ENCODE measurements around the gene MTFP1. TPM values are rescaled to one million over a fixed set of nuclear protein-coding genes. Genes with fewer than 3 reads are reported as not detected.

The MTFP1 gene
- total RNA-seq, 1 donor from 2014 or later, result 10.2 TPM

Other genes with a start within 250 kb of the MTFP1 start
- 0.78 TPM for gene LIF, start 179.0 kb upstream of the MTFP1 start, total RNA-seq
- 0.32 TPM for gene OSM, start 158.9 kb upstream of the MTFP1 start, total RNA-seq
- 5.0 TPM for gene CASTOR1, start 136.3 kb upstream of the MTFP1 start, total RNA-seq
- gene TBC1D10A, start 98.8 kb upstream of the MTFP1 start, total RNA-seq, result 5.7 TPM
- gene SF3A1, start 68.9 kb upstream of the MTFP1 start, total RNA-seq, result 106 TPM
- gene CCDC157, start 68.8 kb upstream of the MTFP1 start, total RNA-seq, result 0.78 TPM
- gene RNF215, start 38.4 kb upstream of the MTFP1 start, total RNA-seq, result 10.5 TPM
- gene SEC14L2, start 28.8 kb upstream of the MTFP1 start, total RNA-seq, result 1.3 TPM
- not detected for gene SEC14L3, start 46.2 kb downstream of the MTFP1 start, total RNA-seq
- 0.11 TPM for gene SEC14L4, start 79.9 kb downstream of the MTFP1 start, total RNA-seq
- gene SEC14L6, start 121.0 kb downstream of the MTFP1 start, total RNA-seq, result 0.40 TPM
- 0.32 TPM for gene GAL3ST1, start 148.9 kb downstream of the MTFP1 start, total RNA-seq
- 28.1 TPM for gene PES1, start 166.1 kb downstream of the MTFP1 start, total RNA-seq
- gene TCN2, start 181.4 kb downstream of the MTFP1 start, total RNA-seq, result 10.3 TPM
- gene SLC35E4, start 210.0 kb downstream of the MTFP1 start, total RNA-seq, result 4.2 TPM
- 3.4 TPM for gene DUSP18, start 242.1 kb downstream of the MTFP1 start, total RNA-seq

Data from cardiac septum (tissue), 1 donor.